ENCODE results near the gene PRDM16. TPM values are rescaled to one million over a fixed set of nuclear protein-coding genes. Genes with fewer than 3 reads are reported as not detected.

The PRDM16 gene
- total RNA-seq, 1 experiment from 2014 or later = 0.17 TPM

GRCh38 chr1:3029481-3029961, 39.5 kb upstream of the PRDM16 start:
- H3K79me2 ChIP-seq (ENCODE audit: insufficient read depth, low read length) = no peaks in the 10 kb centered on the region
- H3K23me2 ChIP-seq (ENCODE audit: insufficient read length, low read depth, low read length, poor library complexity, severe bottlenecking) = no peaks in the 10 kb centered on the region
- no peaks in the 10 kb centered on the region for H3K4me1 Mint-ChIP-seq
- no peaks in the 10 kb centered on the region for H3K4me1 ChIP-seq (ENCODE audit: insufficient read depth, low read length)
- H2AK5ac ChIP-seq (ENCODE audit: insufficient read length, low read length) = no peak overlapping the region
- no peak overlapping the region for H3K23ac ChIP-seq (ENCODE audit: insufficient read length, low read depth, low read length)
- no peak overlapping the region for H3K9ac ChIP-seq (ENCODE audit: extremely low read depth, insufficient read length, low read length)
- no peak overlapping the region for H3K27ac ChIP-seq (ENCODE audit: insufficient read length, low read depth, low read length)
- no peaks in the 10 kb centered on the region for H3K27me3 Mint-ChIP-seq (ENCODE audit: low read depth)
- no peak overlapping the region for H2BK20ac ChIP-seq (ENCODE audit: low read depth, low read length, poor library complexity, severe bottlenecking)
- H3K4me3 Mint-ChIP-seq = no peak overlapping the region
- no peak overlapping the region for H3K4me2 ChIP-seq (ENCODE audit: insufficient read depth, insufficient read length, low read length)
- WGBS (ENCODE audit: extremely low coverage, insufficient read length, low lambda C conversion rate) = no CpG with 5 or more reads among the region's 11 CpGs
- no peak overlapping the region for H4K5ac ChIP-seq (ENCODE audit: insufficient read length, low read depth, low read length)
- H3K27ac Mint-ChIP-seq = no peak overlapping the region
- H3K9me3 Mint-ChIP-seq = peaks cover 0 to 13% of the 10 kb centered on the region in 2 experiments; a peak in 2 of 5 replicates
- no peaks in the 10 kb centered on the region for H4K20me1 ChIP-seq (ENCODE audit: control insufficient read depth, insufficient read depth, insufficient read length)
- H3K79me1 ChIP-seq (ENCODE audit: insufficient read depth, low read depth, low read length, poor library complexity, severe bottlenecking) = no peaks in the 10 kb centered on the region
- H3K56ac ChIP-seq (ENCODE audit: insufficient read length, low read depth, low read length) = no peak overlapping the region
- no peaks in the 10 kb centered on the region for H3K27me3 ChIP-seq (ENCODE audit: insufficient read depth, low read length)
- H2BK5ac ChIP-seq (ENCODE audit: insufficient read length, low read length) = no peak overlapping the region
- TF ChIP-seq CTCF (conservative IDR thresholded peaks at IDR 0.05) = no peak
- peak; percentile 8 for DNase-seq
- H2AFZ ChIP-seq (ENCODE audit: low read length) = no peak overlapping the region
- H3K14ac ChIP-seq (ENCODE audit: insufficient read depth, low read length) = no peak overlapping the region
- no peak overlapping the region for H3K4ac ChIP-seq (ENCODE audit: low read depth, low read length)
- no peak overlapping the region for H2BK120ac ChIP-seq (ENCODE audit: low read depth, low read length, poor library complexity, severe bottlenecking)
- H2BK15ac ChIP-seq (ENCODE audit: low read depth, low read length) = no peak overlapping the region
- no peak overlapping the region for H3T11ph ChIP-seq (ENCODE audit: low read length)
- H2BK12ac ChIP-seq (ENCODE audit: insufficient read length, low read depth, low read length) = no peak overlapping the region
- H3K18ac ChIP-seq (ENCODE audit: insufficient read length, low read depth, low read length) = no peak overlapping the region
- no peak overlapping the region for H4K91ac ChIP-seq (ENCODE audit: insufficient read length, low read depth, low read length)
- peaks cover 17% of the 10 kb centered on the region for H3K9me3 ChIP-seq (ENCODE audit: control insufficient read depth, low read depth, low read length)
- H3K36me3 Mint-ChIP-seq (ENCODE audit: insufficient read depth in 1 of 3, low read depth in 3 of 3) = peaks cover 0 to 4% (median 0%) of the 10 kb centered on the region in 3 experiments; a peak in 2 of 7 replicates
- no peak overlapping the region for H4K8ac ChIP-seq (replicated peaks; ENCODE audit: insufficient read length, low read depth, low read length)

Data from H9 (cell line).